Upper lobe of left lung (tissue), 4 donors: ENCODE measurements around the gene SPSB4.

Experiments
- EP300 ChIP-seq, 4 donors: sonication (generic); formaldehyde crosslinking; IDR thresholded peaks; one replicate each; pipeline ENCODE4 v1.5.1; 2017; ENCODE audit warnings: antibody characterized with exemption in 4 of 4, control low read depth in 2 of 4
- POLR2A ChIP-seq, 4 donors: fragments of 450-650 bp; IDR thresholded peaks; one replicate each; pipeline ENCODE4 v1.5.1; 2016 to 2017; ENCODE audit warnings: antibody characterized with exemption in 4 of 4, mild to moderate bottlenecking in 2 of 4
- TF ChIP-seq, protein P1 (sequence below), 6 experiments: fragments of 450-650 bp in 4 of 6; fragments of 200-600 bp in 2 of 6; sonication (generic) in 2 of 6; IDR thresholded peaks; one replicate each; pipeline ENCODE4 v1.5.1; 2016 to 2019; ENCODE audit warnings: antibody characterized with exemption in 6 of 6

GRCh38 chr3:141150931-141151330 lies 99.8 kb downstream of the SPSB4 start:
- TF ChIP-seq EP300 (IDR thresholded peaks at IDR 0.05), result no peak
- TF ChIP-seq, protein P1, sequence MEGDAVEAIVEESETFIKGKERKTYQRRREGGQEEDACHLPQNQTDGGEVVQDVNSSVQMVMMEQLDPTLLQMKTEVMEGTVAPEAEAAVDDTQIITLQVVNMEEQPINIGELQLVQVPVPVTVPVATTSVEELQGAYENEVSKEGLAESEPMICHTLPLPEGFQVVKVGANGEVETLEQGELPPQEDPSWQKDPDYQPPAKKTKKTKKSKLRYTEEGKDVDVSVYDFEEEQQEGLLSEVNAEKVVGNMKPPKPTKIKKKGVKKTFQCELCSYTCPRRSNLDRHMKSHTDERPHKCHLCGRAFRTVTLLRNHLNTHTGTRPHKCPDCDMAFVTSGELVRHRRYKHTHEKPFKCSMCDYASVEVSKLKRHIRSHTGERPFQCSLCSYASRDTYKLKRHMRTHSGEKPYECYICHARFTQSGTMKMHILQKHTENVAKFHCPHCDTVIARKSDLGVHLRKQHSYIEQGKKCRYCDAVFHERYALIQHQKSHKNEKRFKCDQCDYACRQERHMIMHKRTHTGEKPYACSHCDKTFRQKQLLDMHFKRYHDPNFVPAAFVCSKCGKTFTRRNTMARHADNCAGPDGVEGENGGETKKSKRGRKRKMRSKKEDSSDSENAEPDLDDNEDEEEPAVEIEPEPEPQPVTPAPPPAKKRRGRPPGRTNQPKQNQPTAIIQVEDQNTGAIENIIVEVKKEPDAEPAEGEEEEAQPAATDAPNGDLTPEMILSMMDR (IDR thresholded peaks at IDR 0.05), result no peak
- no peak for TF ChIP-seq POLR2A (IDR thresholded peaks at IDR 0.05)
